HPDE6-E6E7 (cell line): ENCODE data around the gene EPHA10.

Experiments used
- DNase-seq: peaks from one replicate; pipeline ENCODE4 v3.0.0; 2011; ENCODE audit warnings: missing footprints; ENCODE audit errors: extremely low spot score

The EPHA10 gene

GRCh38 chr1:37676281-37677142, 88.4 kb downstream of the EPHA10 start:
- DNase-seq, result no peak

- DNase-seq, result no peak
Measured at GRCh38 chr1:37673920-37674319, 91.0 kb downstream of the EPHA10 start.

- no peak for DNase-seq
Measured at GRCh38 chr1:37672136-37672870, 92.6 kb downstream of the EPHA10 start.

GRCh38 chr1:37671261-37671660, 93.7 kb downstream of the EPHA10 start:
- DNase-seq, result no peak

GRCh38 chr1:37670133-37670532, 94.8 kb downstream of the EPHA10 start:
- no peak for DNase-seq

GRCh38 chr1:37667023-37667671, 97.8 kb downstream of the EPHA10 start:
- DNase-seq, result no peak

- DNase-seq, result no peak
Measured at GRCh38 chr1:37666241-37666867, 98.6 kb downstream of the EPHA10 start.
